ENCODE results near the gene KNOP1.
"Not testable (repeated sequence)": the region's sequence is repeated elsewhere in the genome, so short reads cannot be mapped to it uniquely, and the experiment has no call there.

The KNOP1 gene

GRCh38 chr16:19694989-19695388 is 23.0 kb downstream of the KNOP1 start:
- H3K36me3 ChIP-seq (ENCODE audit: control insufficient read depth, insufficient read depth, low read length), result peaks cover 50% of the 10 kb centered on the region
- H3K4me1 ChIP-seq (ENCODE audit: control insufficient read depth, insufficient read depth, low read length), result no peaks in the 10 kb centered on the region
- H3K4me3 ChIP-seq (ENCODE audit: low read depth, low read length), result no peak overlapping the region

GRCh38 chr16:19691161-19691711 is 26.8 kb downstream of the KNOP1 start:
- H3K36me3 ChIP-seq (ENCODE audit: control insufficient read depth, insufficient read depth, low read length), result peaks cover 40% of the 10 kb centered on the region
- no peak overlapping the region for H3K27ac ChIP-seq (ENCODE audit: low read depth, low read length)
- no peak overlapping the region for H3K9ac ChIP-seq (ENCODE audit: low read depth, low read length)
- no peaks in the 10 kb centered on the region for H3K4me1 ChIP-seq (ENCODE audit: control insufficient read depth, insufficient read depth, low read length)
- H3K9me3 ChIP-seq (ENCODE audit: control insufficient read depth, insufficient read depth, low read length), result no peaks in the 10 kb centered on the region
- no peak overlapping the region for H3K4me3 ChIP-seq (ENCODE audit: low read depth, low read length)
- no peaks in the 10 kb centered on the region for H3K27me3 ChIP-seq (ENCODE audit: control insufficient read depth, insufficient read depth, low read length)

More at GRCh38 chr16:19694989-19695388, 23.0 kb downstream of the KNOP1 start:
- H3K9me3 ChIP-seq (ENCODE audit: control insufficient read depth, insufficient read depth, low read length), result no peaks in the 10 kb centered on the region
- H3K27me3 ChIP-seq (ENCODE audit: control insufficient read depth, insufficient read depth, low read length), result no peaks in the 10 kb centered on the region
- no peak overlapping the region for H3K9ac ChIP-seq (ENCODE audit: low read depth, low read length)
- no peak overlapping the region for H3K27ac ChIP-seq (ENCODE audit: low read depth, low read length)

- Histone ChIP-seq H3K27me3 (ENCODE audit: control insufficient read depth, insufficient read depth, low read length) (no peaks in the 10 kb centered on the region), H3K4me3 (ENCODE audit: low read depth, low read length) (no peak overlapping the region), H3K4me1 (ENCODE audit: control insufficient read depth, insufficient read depth, low read length) (no peaks in the 10 kb centered on the region), H3K9ac (ENCODE audit: low read depth, low read length) (no peak overlapping the region), H3K27ac (ENCODE audit: low read depth, low read length) (no peak overlapping the region), H3K36me3 (ENCODE audit: control insufficient read depth, insufficient read depth, low read length) (peaks cover 47% of the 10 kb centered on the region), H3K9me3 (ENCODE audit: control insufficient read depth, insufficient read depth, low read length) (peaks cover 2% of the 10 kb centered on the region)
Observed at GRCh38 chr16:19690196-19690595, 27.8 kb downstream of the KNOP1 start.

- Histone ChIP-seq H3K9me3 (ENCODE audit: control insufficient read depth, insufficient read depth, low read length) (peaks cover 5% of the 10 kb centered on the region), H3K4me3 (ENCODE audit: low read depth, low read length) (no peak overlapping the region), H3K9ac (ENCODE audit: low read depth, low read length) (no peak overlapping the region), H3K27ac (ENCODE audit: low read depth, low read length) (no peak overlapping the region), H3K4me1 (ENCODE audit: control insufficient read depth, insufficient read depth, low read length) (no peaks in the 10 kb centered on the region), H3K27me3 (ENCODE audit: control insufficient read depth, insufficient read depth, low read length) (no peaks in the 10 kb centered on the region), H3K36me3 (ENCODE audit: control insufficient read depth, insufficient read depth, low read length) (peaks cover 52% of the 10 kb centered on the region)
Observed at GRCh38 chr16:19689342-19689741, 28.7 kb downstream of the KNOP1 start.

GRCh38 chr16:19688396-19689024 is 29.5 kb downstream of the KNOP1 start:
- Histone ChIP-seq H3K27ac (ENCODE audit: low read depth, low read length) (no peak overlapping the region), H3K4me1 (ENCODE audit: control insufficient read depth, insufficient read depth, low read length) (no peaks in the 10 kb centered on the region), H3K9me3 (ENCODE audit: control insufficient read depth, insufficient read depth, low read length) (peaks cover 5% of the 10 kb centered on the region), H3K27me3 (ENCODE audit: control insufficient read depth, insufficient read depth, low read length) (no peaks in the 10 kb centered on the region), H3K36me3 (ENCODE audit: control insufficient read depth, insufficient read depth, low read length) (peaks cover 60% of the 10 kb centered on the region), H3K4me3 (ENCODE audit: low read depth, low read length) (no peak overlapping the region), H3K9ac (ENCODE audit: low read depth, low read length) (no peak overlapping the region)

- no peak overlapping the region for H3K9ac ChIP-seq (ENCODE audit: low read depth, low read length)
- H3K9me3 ChIP-seq (ENCODE audit: control insufficient read depth, insufficient read depth, low read length), result peaks cover 5% of the 10 kb centered on the region
- H3K27ac ChIP-seq (ENCODE audit: low read depth, low read length), result peak overlapping the region; percentile 47
- peaks cover 65% of the 10 kb centered on the region for H3K36me3 ChIP-seq (ENCODE audit: control insufficient read depth, insufficient read depth, low read length)
- H3K4me1 ChIP-seq (ENCODE audit: control insufficient read depth, insufficient read depth, low read length), result no peaks in the 10 kb centered on the region
- H3K27me3 ChIP-seq (ENCODE audit: control insufficient read depth, insufficient read depth, low read length), result no peaks in the 10 kb centered on the region
- no peak overlapping the region for H3K4me3 ChIP-seq (ENCODE audit: low read depth, low read length)
Observed at GRCh38 chr16:19687279-19687678, 30.7 kb downstream of the KNOP1 start.

- H3K9ac ChIP-seq (ENCODE audit: low read depth, low read length), result no peak overlapping the region
- H3K36me3 ChIP-seq (ENCODE audit: control insufficient read depth, insufficient read depth, low read length), result peaks cover 58% of the 10 kb centered on the region
- H3K4me1 ChIP-seq (ENCODE audit: control insufficient read depth, insufficient read depth, low read length), result no peaks in the 10 kb centered on the region
- no peak overlapping the region for H3K27ac ChIP-seq (ENCODE audit: low read depth, low read length)
- H3K9me3 ChIP-seq (ENCODE audit: control insufficient read depth, insufficient read depth, low read length), result peaks cover 5% of the 10 kb centered on the region
- no peaks in the 10 kb centered on the region for H3K27me3 ChIP-seq (ENCODE audit: control insufficient read depth, insufficient read depth, low read length)
- no peak overlapping the region for H3K4me3 ChIP-seq (ENCODE audit: low read depth, low read length)
Observed at GRCh38 chr16:19685176-19685575, 32.9 kb downstream of the KNOP1 start.

GRCh38 chr16:19683453-19684236 is 34.4 kb downstream of the KNOP1 start:
- H3K4me3 ChIP-seq (ENCODE audit: low read depth, low read length), result no peak overlapping the region
- H3K27ac ChIP-seq (ENCODE audit: low read depth, low read length), result no peak overlapping the region
- H3K27me3 ChIP-seq (ENCODE audit: control insufficient read depth, insufficient read depth, low read length), result no peaks in the 10 kb centered on the region
- H3K9ac ChIP-seq (ENCODE audit: low read depth, low read length), result no peak overlapping the region
- H3K4me1 ChIP-seq (ENCODE audit: control insufficient read depth, insufficient read depth, low read length), result no peaks in the 10 kb centered on the region
- peaks cover 57% of the 10 kb centered on the region for H3K36me3 ChIP-seq (ENCODE audit: control insufficient read depth, insufficient read depth, low read length)
- H3K9me3 ChIP-seq (ENCODE audit: control insufficient read depth, insufficient read depth, low read length), result peaks cover 5% of the 10 kb centered on the region

- no peaks in the 10 kb centered on the region for H3K27me3 ChIP-seq (ENCODE audit: control insufficient read depth, insufficient read depth, low read length)
- H3K9ac ChIP-seq (ENCODE audit: low read depth, low read length), result no peak overlapping the region
- peaks cover 5% of the 10 kb centered on the region for H3K9me3 ChIP-seq (ENCODE audit: control insufficient read depth, insufficient read depth, low read length)
- H3K4me3 ChIP-seq (ENCODE audit: low read depth, low read length), result no peak overlapping the region
- peaks cover 53% of the 10 kb centered on the region for H3K36me3 ChIP-seq (ENCODE audit: control insufficient read depth, insufficient read depth, low read length)
- H3K27ac ChIP-seq (ENCODE audit: low read depth, low read length), result no peak overlapping the region
- H3K4me1 ChIP-seq (ENCODE audit: control insufficient read depth, insufficient read depth, low read length), result no peaks in the 10 kb centered on the region
Observed at GRCh38 chr16:19681637-19682036, 36.4 kb downstream of the KNOP1 start.

- H3K4me3 ChIP-seq (ENCODE audit: low read depth, low read length), result no peak overlapping the region
- H3K9ac ChIP-seq (ENCODE audit: low read depth, low read length), result no peak overlapping the region
- no peak overlapping the region for H3K27ac ChIP-seq (ENCODE audit: low read depth, low read length)
- no peaks in the 10 kb centered on the region for H3K4me1 ChIP-seq (ENCODE audit: control insufficient read depth, insufficient read depth, low read length)
- H3K9me3 ChIP-seq (ENCODE audit: control insufficient read depth, insufficient read depth, low read length), result peaks cover 5% of the 10 kb centered on the region
- H3K36me3 ChIP-seq (ENCODE audit: control insufficient read depth, insufficient read depth, low read length), result peaks cover 48% of the 10 kb centered on the region
- no peaks in the 10 kb centered on the region for H3K27me3 ChIP-seq (ENCODE audit: control insufficient read depth, insufficient read depth, low read length)
Observed at GRCh38 chr16:19680881-19681340, 37.1 kb downstream of the KNOP1 start.

- not testable (repeated sequence) for H3K4me1 ChIP-seq (ENCODE audit: control insufficient read depth, insufficient read depth, low read length); H3K27ac ChIP-seq (ENCODE audit: low read depth, low read length); H3K4me3 ChIP-seq (ENCODE audit: low read depth, low read length); H3K27me3 ChIP-seq (ENCODE audit: control insufficient read depth, insufficient read depth, low read length); H3K9me3 ChIP-seq (ENCODE audit: control insufficient read depth, insufficient read depth, low read length); H3K9ac ChIP-seq (ENCODE audit: low read depth, low read length)
- H3K36me3 ChIP-seq (ENCODE audit: control insufficient read depth, insufficient read depth, low read length), result peaks cover 40% of the 10 kb centered on the region
Observed at GRCh38 chr16:19679281-19679680, 38.7 kb downstream of the KNOP1 start.

Measured in HUES48 (cell line).